OCI-LY1 (cell line): ENCODE data around the gene DLG1.

Experiments used
- H2AFZ ChIP-seq: fragments of 200-600 bp; sonication (generic), shearing (Covaris generic); 2 replicates; pipeline ENCODE4 v1.6.0; 2014; ENCODE audit warnings: antibody characterized with exemption, mild to moderate bottlenecking, low read length
- H3F3A ChIP-seq: fragments of 200-600 bp; sonication (generic), shearing (Covaris generic); 2 replicates; pipeline ENCODE4 v1.6.0; 2014; ENCODE audit warnings: mild to moderate bottlenecking, antibody characterized with exemption, low read length, moderate library complexity; ENCODE audit not compliant: insufficient read depth
- H3K27ac ChIP-seq: fragments of 200-600 bp; sonication (generic); 2 replicates; pipeline ENCODE4 v1.5.1; 2014; ENCODE audit warnings: low read length, mixed run types, mild to moderate bottlenecking, low read depth; ENCODE audit not compliant: poor library complexity, severe bottlenecking
- H3K27me3 ChIP-seq: fragments of 200-600 bp; sonication (generic); 2 replicates; pipeline ENCODE4 v1.6.0; 2014; ENCODE audit warnings: antibody characterized with exemption, mild to moderate bottlenecking, low read length, moderate library complexity; ENCODE audit not compliant: insufficient read depth
- H3K36me3 ChIP-seq: fragments of 200-600 bp; sonication (generic); 2 replicates; pipeline ENCODE4 v1.6.1; 2014; ENCODE audit warnings: mild to moderate bottlenecking, antibody characterized with exemption, low read length, moderate library complexity, mixed read lengths; ENCODE audit not compliant: insufficient read depth
- H3K4me1 ChIP-seq: fragments of 200-600 bp; sonication (generic); 2 replicates; pipeline ENCODE4 v1.5.1; 2014; ENCODE audit warnings: mild to moderate bottlenecking, low read length, moderate library complexity; ENCODE audit not compliant: insufficient read depth, severe bottlenecking
- H3K4me2 ChIP-seq: fragments of 200-600 bp; sonication (generic), shearing (Covaris generic); 2 replicates; pipeline ENCODE4 v1.6.1; 2014; ENCODE audit warnings: low read length
- H3K4me3 ChIP-seq: fragments of 200-600 bp; sonication (generic); 2 replicates; pipeline ENCODE4 v1.5.1; 2014; ENCODE audit warnings: low read length, low read depth, mild to moderate bottlenecking, mixed read lengths; ENCODE audit not compliant: poor library complexity, severe bottlenecking
- H3K79me2 ChIP-seq: fragments of 200-600 bp; shearing (Covaris generic); 2 replicates; pipeline ENCODE4 v1.6.1; 2016; ENCODE audit warnings: mixed run types, low read length, mixed read lengths; ENCODE audit not compliant: insufficient read depth
- H3K9ac ChIP-seq: fragments of 200-600 bp; sonication (generic), shearing (Covaris generic); 2 replicates; pipeline ENCODE4 v1.6.1; 2014; ENCODE audit warnings: mild to moderate bottlenecking, low read length, mixed read lengths
- H3K9me2 ChIP-seq: fragments of 200-600 bp; sonication (generic), shearing (Covaris generic); 2 replicates; pipeline ENCODE4 v1.6.1; 2014; ENCODE audit warnings: low read depth, mild to moderate bottlenecking, low read length, mixed read lengths
- H3K9me3 ChIP-seq: fragments of 200-600 bp; shearing (Covaris generic); 2 replicates; pipeline ENCODE4 v1.6.1; 2014; ENCODE audit warnings: low read length, mixed read lengths
- H4K20me1 ChIP-seq: fragments of 200-600 bp; sonication (generic), shearing (Covaris generic); 2 replicates; pipeline ENCODE4 v1.6.0; 2016; ENCODE audit warnings: mild to moderate bottlenecking, low read length; ENCODE audit not compliant: insufficient read depth
- EZH2 ChIP-seq: fragments of 200-600 bp; sonication (generic), shearing (Covaris generic); IDR thresholded peaks from 2 replicates; pipeline ENCODE4 v1.8.0; 2017; ENCODE audit warnings: borderline replicate concordance, mixed run types, mild to moderate bottlenecking, antibody characterized with exemption, low read length, moderate library complexity, mixed read lengths
- TF ChIP-seq, protein P1 (sequence below): fragments of 200-600 bp; sonication (generic), shearing (Covaris generic); IDR thresholded peaks from 2 replicates; pipeline ENCODE4 v1.5.1; 2017; ENCODE audit warnings: mild to moderate bottlenecking, antibody characterized with exemption, low read length, moderate library complexity, mixed read lengths

The DLG1 gene

GRCh38 chr3:197244751-197245150 is 53.7 kb downstream of the DLG1 start:
- H3K4me3 ChIP-seq = no peak overlapping the region
- H3F3A ChIP-seq = no peaks in the 10 kb centered on the region
- no peak for TF ChIP-seq EZH2
- TF ChIP-seq, protein P1, sequence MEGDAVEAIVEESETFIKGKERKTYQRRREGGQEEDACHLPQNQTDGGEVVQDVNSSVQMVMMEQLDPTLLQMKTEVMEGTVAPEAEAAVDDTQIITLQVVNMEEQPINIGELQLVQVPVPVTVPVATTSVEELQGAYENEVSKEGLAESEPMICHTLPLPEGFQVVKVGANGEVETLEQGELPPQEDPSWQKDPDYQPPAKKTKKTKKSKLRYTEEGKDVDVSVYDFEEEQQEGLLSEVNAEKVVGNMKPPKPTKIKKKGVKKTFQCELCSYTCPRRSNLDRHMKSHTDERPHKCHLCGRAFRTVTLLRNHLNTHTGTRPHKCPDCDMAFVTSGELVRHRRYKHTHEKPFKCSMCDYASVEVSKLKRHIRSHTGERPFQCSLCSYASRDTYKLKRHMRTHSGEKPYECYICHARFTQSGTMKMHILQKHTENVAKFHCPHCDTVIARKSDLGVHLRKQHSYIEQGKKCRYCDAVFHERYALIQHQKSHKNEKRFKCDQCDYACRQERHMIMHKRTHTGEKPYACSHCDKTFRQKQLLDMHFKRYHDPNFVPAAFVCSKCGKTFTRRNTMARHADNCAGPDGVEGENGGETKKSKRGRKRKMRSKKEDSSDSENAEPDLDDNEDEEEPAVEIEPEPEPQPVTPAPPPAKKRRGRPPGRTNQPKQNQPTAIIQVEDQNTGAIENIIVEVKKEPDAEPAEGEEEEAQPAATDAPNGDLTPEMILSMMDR = no peak
- no peak overlapping the region for H3K9ac ChIP-seq
- no peak overlapping the region for H3K27ac ChIP-seq
- H3K9me3 ChIP-seq = peaks cover 52% of the 10 kb centered on the region
- peaks cover 48% of the 10 kb centered on the region for H3K79me2 ChIP-seq
- no peaks in the 10 kb centered on the region for H3K27me3 ChIP-seq
- H3K4me1 ChIP-seq = no peaks in the 10 kb centered on the region
- no peaks in the 10 kb centered on the region for H4K20me1 ChIP-seq
- H3K9me2 ChIP-seq = no peaks in the 10 kb centered on the region
- H3K36me3 ChIP-seq = peaks cover 54% of the 10 kb centered on the region
- no peak overlapping the region for H3K4me2 ChIP-seq
- no peak overlapping the region for H2AFZ ChIP-seq

GRCh38 chr3:197242784-197243432 is 55.5 kb downstream of the DLG1 start:
- no peak for TF ChIP-seq EZH2
- TF ChIP-seq, protein P1 = no peak
- no peak overlapping the region for H3K9ac ChIP-seq
- H3K4me2 ChIP-seq = no peak overlapping the region
- H3K9me3 ChIP-seq = peaks cover 35% of the 10 kb centered on the region
- peaks cover 46% of the 10 kb centered on the region for H3K36me3 ChIP-seq
- H3K4me3 ChIP-seq = no peak overlapping the region
- no peak overlapping the region for H2AFZ ChIP-seq
- H3K27ac ChIP-seq = no peak overlapping the region
- H3F3A ChIP-seq = no peaks in the 10 kb centered on the region
- no peaks in the 10 kb centered on the region for H3K9me2 ChIP-seq
- no peaks in the 10 kb centered on the region for H3K27me3 ChIP-seq
- no peaks in the 10 kb centered on the region for H3K4me1 ChIP-seq
- H3K79me2 ChIP-seq = peaks cover 49% of the 10 kb centered on the region
- no peaks in the 10 kb centered on the region for H4K20me1 ChIP-seq

GRCh38 chr3:197241173-197241572 is 57.2 kb downstream of the DLG1 start:
- Histone ChIP-seq H3K4me3 (no peak overlapping the region), H4K20me1 (no peaks in the 10 kb centered on the region), H3F3A (no peaks in the 10 kb centered on the region), H3K79me2 (peaks cover 64% of the 10 kb centered on the region), H3K9ac (no peak overlapping the region), H3K27me3 (no peaks in the 10 kb centered on the region), H2AFZ (no peak overlapping the region), H3K36me3 (peaks cover 47% of the 10 kb centered on the region), H3K9me3 (peaks cover 33% of the 10 kb centered on the region), H3K27ac (no peak overlapping the region), H3K4me2 (no peak overlapping the region), H3K4me1 (no peaks in the 10 kb centered on the region), H3K9me2 (no peaks in the 10 kb centered on the region)
- TF ChIP-seq EZH2 = no peak
- TF ChIP-seq, protein P1 = no peak
